Suppressor macrophage treated with lipopolysaccharide for 1 hour (primary cell): ENCODE data around the gene HDHD2.

Experiments
- DNase-seq, 3 donors: peaks; one replicate each; pipeline ENCODE4 v3.0.0-alpha.2; 2020 to 2022

The HDHD2 gene

GRCh38 chr18:47143899-47144485, 6.3 kb downstream of the HDHD2 start:
- no peak for DNase-seq

- DNase-seq: no peak
Observed at GRCh38 chr18:47143153-47143552, 7.1 kb downstream of the HDHD2 start.

- DNase-seq: no peak
Observed at GRCh38 chr18:47141289-47141688, 9.0 kb downstream of the HDHD2 start.

GRCh38 chr18:47121146-47121545, 29.2 kb downstream of the HDHD2 start:
- peak; percentile 47 to 63 (median 50) for DNase-seq

GRCh38 chr18:47120428-47120827, 29.9 kb downstream of the HDHD2 start:
- DNase-seq: no peak

GRCh38 chr18:47118981-47119380, 31.3 kb downstream of the HDHD2 start:
- DNase-seq: no peak

- DNase-seq: no peak
Observed at GRCh38 chr18:47115205-47115604, 35.1 kb downstream of the HDHD2 start.

GRCh38 chr18:47113796-47114540, 36.3 kb downstream of the HDHD2 start:
- DNase-seq: no peak

GRCh38 chr18:47110492-47111274, 39.6 kb downstream of the HDHD2 start:
- no peak for DNase-seq

- DNase-seq: no peak
Observed at GRCh38 chr18:47109720-47110119, 40.6 kb downstream of the HDHD2 start.

- no peak for DNase-seq
Observed at GRCh38 chr18:47108998-47109405, 41.3 kb downstream of the HDHD2 start.

GRCh38 chr18:47108373-47108772, 41.9 kb downstream of the HDHD2 start:
- DNase-seq: no peak

GRCh38 chr18:47100212-47100831, 50.0 kb downstream of the HDHD2 start:
- DNase-seq: peak; percentile 36 to 43 (median 41)

GRCh38 chr18:47095810-47096209, 54.5 kb downstream of the HDHD2 start:
- DNase-seq: no peak

- DNase-seq: no peak
Observed at GRCh38 chr18:47087676-47088075, 62.6 kb downstream of the HDHD2 start.

- no peak for DNase-seq
Observed at GRCh38 chr18:47081578-47081977, 68.7 kb downstream of the HDHD2 start.

- DNase-seq: no peak
Observed at GRCh38 chr18:47080872-47081271, 69.4 kb downstream of the HDHD2 start.

- DNase-seq: no peak
Observed at GRCh38 chr18:47077111-47077510, 73.2 kb downstream of the HDHD2 start.

GRCh38 chr18:47075098-47075883, 75.0 kb downstream of the HDHD2 start:
- no peak for DNase-seq

GRCh38 chr18:47067648-47068047, 82.7 kb downstream of the HDHD2 start:
- DNase-seq: no peak

- no peak for DNase-seq
Observed at GRCh38 chr18:47063096-47063495, 87.2 kb downstream of the HDHD2 start.

- DNase-seq: no peak
Observed at GRCh38 chr18:47062471-47062870, 87.8 kb downstream of the HDHD2 start.
